Placental epithelial cell (primary cell): Measurements from ENCODE around the gene F2. TPM values are rescaled to one million over a fixed set of nuclear protein-coding genes. Genes with fewer than 3 reads are reported as not detected.

Experiments used
- small RNA-seq: library from RNA; depleted of rRNA; stranded (forward); fragments of <200 nt; gene quantifications from one replicate; pipeline ENCODE3, GENCODE V24; 2012
- total RNA-seq: library from RNA; depleted of rRNA; stranded (reverse); fragments of >200 nt; gene quantifications from 2 replicates; pipeline ENCODE4 v1.2.3, GENCODE V29; 2012

The F2 gene
- total RNA-seq: not detected in 2 replicates

GRCh38 chr11:46719048-46719542 lies at the start of gene F2:
F2 (plus strand) TSS chr11:46719213; CDS start chr11:46719236, 23 bp downstream.

GRCh38 chr11:46700241-46701077 lies 18.6 kb upstream of the F2 start, which contains the start of the genes ARHGAP1 and ZNF408:
ARHGAP1 (minus strand) TSS chr11:46700619; CDS start chr11:46696107, 4,512 bp downstream.
ZNF408 (plus strand) TSS chr11:46701031; CDS start chr11:46701048, 17 bp downstream.

Small RNA genes within 50 kb of the gene (small RNA-seq; reads per million reads assigned to genes)
- gene MIR5582 (2.8 reads per million, percentile 85 among the genes with 10 or more reads in this experiment), gene RF00573 (not detected), gene SNORD67 (691 reads per million, percentile 99 among the genes with 10 or more reads in this experiment)

Other genes with a start within 250 kb of the F2 start
- 22.4 and 33.9 TPM in 2 replicates for gene AMBRA1, start 125.2 kb upstream of the F2 start, total RNA-seq
- gene HARBI1, start 102.0 kb upstream of the F2 start, total RNA-seq: 4.3 and 5.1 TPM in 2 replicates
- 52.6 and 79.9 TPM in 2 replicates for gene ATG13, start 101.7 kb upstream of the F2 start, total RNA-seq
- 64.0 and 78.9 TPM in 2 replicates for gene ARHGAP1, start 18.6 kb upstream of the F2 start, total RNA-seq
- 16.3 and 16.9 TPM in 2 replicates for gene ZNF408, start 18.2 kb upstream of the F2 start, total RNA-seq
- gene CKAP5, start 127.1 kb downstream of the F2 start, total RNA-seq: 50.1 and 51.0 TPM in 2 replicates
- 0.43 and 1.6 TPM in 2 replicates for gene LRP4, start 199.3 kb downstream of the F2 start, total RNA-seq
- 29.2 and 29.8 TPM in 2 replicates for gene CSTPP1, start 217.5 kb downstream of the F2 start, total RNA-seq